HG03280 (cell line): ENCODE results near the gene SKOR2.

Experiments used
- ATAC-seq: cut with Tn5 transposase; IDR thresholded peaks from one replicate; pipeline ENCODE4 v1.9.1; 2021; ENCODE audit warnings: mild to moderate bottlenecking, moderate library complexity; ENCODE audit not compliant: unreplicated experiment

Gene SKOR2

GRCh38 chr18:47260924-47261701 lies 9.7 kb upstream of the SKOR2 start:
- ATAC-seq = no peak

- ATAC-seq = no peak
Observed at GRCh38 chr18:47260120-47260923, 8.9 kb upstream of the SKOR2 start.

- ATAC-seq = no peak
Observed at GRCh38 chr18:47254341-47254939, 3.0 kb upstream of the SKOR2 start.

GRCh38 chr18:47253101-47253654 lies 1.7 kb upstream of the SKOR2 start:
- no peak for ATAC-seq

GRCh38 chr18:47250391-47251046 lies 941 bp downstream of the SKOR2 start:
- ATAC-seq = no peak

- no peak for ATAC-seq
Observed at GRCh38 chr18:47249314-47249981, 2.0 kb downstream of the SKOR2 start.

- no peak for ATAC-seq
Observed at GRCh38 chr18:47248604-47249313, 2.7 kb downstream of the SKOR2 start.

- no peak for ATAC-seq
Observed at GRCh38 chr18:47248115-47248603, 3.3 kb downstream of the SKOR2 start.

- ATAC-seq = no peak
Observed at GRCh38 chr18:47247416-47248114, 3.9 kb downstream of the SKOR2 start.

GRCh38 chr18:47247036-47247415 lies 4.4 kb downstream of the SKOR2 start:
- ATAC-seq = no peak

GRCh38 chr18:47246027-47246971 lies 5.2 kb downstream of the SKOR2 start:
- no peak for ATAC-seq

- no peak for ATAC-seq
Observed at GRCh38 chr18:47244086-47244485, 7.4 kb downstream of the SKOR2 start.

- no peak for ATAC-seq
Observed at GRCh38 chr18:47235096-47235495, 16.4 kb downstream of the SKOR2 start.

- no peak for ATAC-seq
Observed at GRCh38 chr18:47226660-47227059, 24.8 kb downstream of the SKOR2 start.

- ATAC-seq = no peak
Observed at GRCh38 chr18:47215554-47216138, 35.8 kb downstream of the SKOR2 start.

GRCh38 chr18:47209171-47209570 lies 42.3 kb downstream of the SKOR2 start:
- ATAC-seq = no peak

- ATAC-seq = no peak
Observed at GRCh38 chr18:47206945-47207637, 44.4 kb downstream of the SKOR2 start.
